Neural cell (in vitro differentiated cells): ENCODE measurements around the gene VAPA.

ENCODE experiments used
- EZH2 ChIP-seq: fragments of 200-600, 300-800 bp; shearing (Covaris generic), sonication (generic); IDR thresholded peaks from 2 replicates; pipeline ENCODE4 v1.6.1; 2014; ENCODE audit warnings: antibody characterized with exemption, low read length, borderline replicate concordance, mild to moderate bottlenecking; ENCODE audit not compliant: insufficient read depth, poor library complexity, severe bottlenecking
- TF ChIP-seq, protein P1 (sequence below): fragments of 450-650 bp; IDR thresholded peaks from 2 replicates; pipeline ENCODE4 v1.5.1; 2014; ENCODE audit warnings: antibody characterized with exemption, mild to moderate bottlenecking, moderate library complexity; ENCODE audit not compliant: poor library complexity, severe bottlenecking

DNA sequence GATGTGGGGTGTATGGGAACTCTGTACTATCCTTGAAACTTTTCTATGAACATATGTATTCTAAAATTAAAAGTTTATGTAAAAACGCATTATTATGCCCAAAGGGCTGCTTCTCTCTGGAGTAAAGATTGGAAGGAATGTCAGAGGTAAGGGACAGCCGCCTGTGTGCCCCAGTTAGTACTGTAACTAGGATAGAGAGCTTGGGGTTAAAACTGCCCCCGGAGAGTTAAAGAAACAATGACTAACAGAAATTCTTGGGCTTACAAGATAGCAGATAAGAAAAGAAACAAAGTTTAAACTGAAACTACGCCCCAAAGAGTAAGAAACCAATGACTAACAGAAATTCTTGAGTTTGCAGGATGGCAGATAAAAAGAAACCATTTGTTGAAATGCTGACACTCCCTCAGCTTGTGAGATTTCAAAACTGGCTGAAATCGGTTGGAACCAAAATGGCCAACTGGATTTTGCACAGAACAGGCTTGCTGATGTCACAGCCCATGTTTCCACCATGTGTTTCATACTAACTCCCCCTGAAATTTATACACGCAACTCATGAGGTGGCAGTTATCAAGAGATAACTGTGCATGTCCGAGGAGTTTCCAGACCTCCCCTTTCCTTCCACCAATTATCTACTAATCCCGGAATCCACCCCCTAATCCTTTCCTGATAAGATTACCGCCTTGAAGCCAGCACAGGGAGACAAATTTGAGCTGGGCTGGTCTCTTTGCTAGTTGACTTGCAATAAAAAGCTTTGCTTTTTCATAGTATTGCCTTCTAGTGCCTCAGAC is 36.8 kb upstream of the VAPA start:
- TF ChIP-seq, protein P1, sequence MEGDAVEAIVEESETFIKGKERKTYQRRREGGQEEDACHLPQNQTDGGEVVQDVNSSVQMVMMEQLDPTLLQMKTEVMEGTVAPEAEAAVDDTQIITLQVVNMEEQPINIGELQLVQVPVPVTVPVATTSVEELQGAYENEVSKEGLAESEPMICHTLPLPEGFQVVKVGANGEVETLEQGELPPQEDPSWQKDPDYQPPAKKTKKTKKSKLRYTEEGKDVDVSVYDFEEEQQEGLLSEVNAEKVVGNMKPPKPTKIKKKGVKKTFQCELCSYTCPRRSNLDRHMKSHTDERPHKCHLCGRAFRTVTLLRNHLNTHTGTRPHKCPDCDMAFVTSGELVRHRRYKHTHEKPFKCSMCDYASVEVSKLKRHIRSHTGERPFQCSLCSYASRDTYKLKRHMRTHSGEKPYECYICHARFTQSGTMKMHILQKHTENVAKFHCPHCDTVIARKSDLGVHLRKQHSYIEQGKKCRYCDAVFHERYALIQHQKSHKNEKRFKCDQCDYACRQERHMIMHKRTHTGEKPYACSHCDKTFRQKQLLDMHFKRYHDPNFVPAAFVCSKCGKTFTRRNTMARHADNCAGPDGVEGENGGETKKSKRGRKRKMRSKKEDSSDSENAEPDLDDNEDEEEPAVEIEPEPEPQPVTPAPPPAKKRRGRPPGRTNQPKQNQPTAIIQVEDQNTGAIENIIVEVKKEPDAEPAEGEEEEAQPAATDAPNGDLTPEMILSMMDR = no peak
- no peak for TF ChIP-seq EZH2
